ENCODE data around the gene HOXA6. TPM values are rescaled to one million over a fixed set of nuclear protein-coding genes. Genes with fewer than 3 reads are reported as not detected.

The HOXA6 gene
- total and polyA plus RNA-seq, 9 of the 15 experiments (the other 6 are each of a cell fraction or from before 2014, with no cell fraction given): not detected

- Histone ChIP-seq H4K20me1 (replicated peaks; ENCODE audit: control insufficient read depth, insufficient read depth, low read length) (no peaks in the 10 kb centered on the region), H2AFZ (ENCODE audit: low read depth, low read length) (no peak overlapping the region), H3K4me3 (no peak overlapping the region), H3K9ac (ENCODE audit: insufficient read depth in 1 of 2, low read depth in 2 of 2, low read length in 2 of 2) (no peak overlapping the region), H3K27me3 (ENCODE audit: control insufficient read depth in 2 of 2, insufficient read depth in 2 of 2, low read length in 2 of 2) (peaks cover 28 to 59% of the 10 kb centered on the region in 2 experiments), H3K9me3 (replicated peaks; ENCODE audit: control insufficient read depth, insufficient read depth, low read depth, low read length) (no peaks in the 10 kb centered on the region), H3K4me1 (replicated peaks in 1 of 2; ENCODE audit: control insufficient read depth in 2 of 2, insufficient read depth in 2 of 2, low read length in 2 of 2) (peaks cover 0 to 18% of the 10 kb centered on the region in 2 experiments; a peak in 2 of 5 replicates), H3K27ac (ENCODE audit: extremely low read depth, low read depth, low read length) (no peak overlapping the region), H3K9me1 (ENCODE audit: control insufficient read depth, insufficient read depth, low read length) (no peaks in the 10 kb centered on the region), H3K36me3 (ENCODE audit: control insufficient read depth, insufficient read depth, low read length) (no peaks in the 10 kb centered on the region), H3K79me2 (ENCODE audit: control insufficient read depth, insufficient read depth, low read length) (no peaks in the 10 kb centered on the region), H3K4me2 (ENCODE audit: insufficient read depth, low read length) (no peak overlapping the region)
- no peak for FAIRE-seq
- intact Hi-C loops (cut with micrococcal nuclease): no loop called here
- WGBS (ENCODE audit: insufficient coverage, low coverage, missing lambda C conversion rate): 9% methylated on average over 31 of the region's 42 CpGs
- no peak for ATAC-seq
- DNase-seq (ENCODE audit: extremely low read depth in 1 of 4, low spot score in 3 of 4): no peak
- no TSS peak for BruUV-seq (replicated peaks)
- in situ Hi-C loops (cut with MboI): no loop called here
- POLR2A ChIA-PET: no interaction called here
- CTCF ChIA-PET (ENCODE audit: low intra/inter-chr PET ratio): no interaction called here
- TF ChIP-seq SMAD1 (IDR thresholded peaks at IDR 0.05; ENCODE audit: low read depth, low read length, partially characterized antibody) (no peak), KAT2B (IDR thresholded peaks at IDR 0.05; ENCODE audit: low read depth, low read length) (no peak), PML (IDR thresholded peaks at IDR 0.05; ENCODE audit: low read length) (no peak), KDM5B (IDR thresholded peaks at IDR 0.05; ENCODE audit: insufficient replicate concordance, low read depth, low read length) (no peak), SIX5 (IDR thresholded peaks at IDR 0.05; ENCODE audit: borderline replicate concordance in 1 of 2, insufficient read depth in 1 of 2, low read depth in 1 of 2, low read length in 2 of 2) (no peak), STAG1 (CRISPR knock-in tag; IDR thresholded peaks at IDR 0.05; ENCODE audit: borderline replicate concordance) (no peak), KLF10 (CRISPR knock-in tag; IDR thresholded peaks at IDR 0.05) (no peak), TEAD4 (IDR thresholded peaks at IDR 0.05; ENCODE audit: low read length) (no peak), TEAD4 (CRISPR knock-in tag; IDR thresholded peaks at IDR 0.05; ENCODE audit: borderline replicate concordance) (no peak), TFAP4 (CRISPR knock-in tag; IDR thresholded peaks at IDR 0.05; ENCODE audit: borderline replicate concordance) (no peak), ARID3B (CRISPR knock-in tag; IDR thresholded peaks at IDR 0.05; ENCODE audit: borderline replicate concordance) (no peak)
Measured at GRCh38 chr7:27191833-27192545, 44.4 kb upstream of the HOXA6 start.
